C4-2B (cell line): ENCODE measurements around the gene EGFL8.

ENCODE experiments used
- CTCF ChIP-seq: fragments of 450-650 bp; conservative IDR thresholded peaks from 2 replicates; pipeline ENCODE4 v1.5.1; 2017; ENCODE audit warnings: mild to moderate bottlenecking
- ZFX ChIP-seq: fragments of 450-650 bp; IDR thresholded peaks from 2 replicates; pipeline ENCODE4 v1.6.1; 2017

GRCh38 chr6:32132110-32132509, 32.3 kb upstream of the EGFL8 start:
- TF ChIP-seq CTCF (no peak), ZFX (no peak)
